Ureter (tissue), 1 donor: ENCODE results near the gene KCNMB2. TPM values are rescaled to one million over a fixed set of nuclear protein-coding genes. Genes with fewer than 3 reads are reported as not detected.

ENCODE experiments used
- DNase-seq: peaks from one replicate; pipeline ENCODE4 v3.0.0-alpha.2; 2020; ENCODE audit warnings: low spot score
- total RNA-seq: library from RNA; stranded (reverse); gene quantifications from one replicate; pipeline ENCODE4 v1.2.4, GENCODE V29; 2023
- donor health status: DM: yes; HTN: yes; CAD: no.

KCNMB2 gene
- total RNA-seq, 1 donor from 2014 or later = not detected

GRCh38 chr3:178646186-178646862 lies 110.1 kb downstream of the KCNMB2 start:
- DNase-seq = no peak

- no peak for DNase-seq
These were observed 119.3 kb downstream of the KCNMB2 start for GRCh38 chr3:178655488-178655887.

- DNase-seq = no peak
These were observed 122.6 kb downstream of the KCNMB2 start for GRCh38 chr3:178658694-178659325.

GRCh38 chr3:178663201-178663934 lies 127.1 kb downstream of the KCNMB2 start:
- DNase-seq = no peak

GRCh38 chr3:178665747-178666146 lies 129.5 kb downstream of the KCNMB2 start:
- no peak for DNase-seq

- DNase-seq = no peak
These were observed 132.9 kb downstream of the KCNMB2 start for GRCh38 chr3:178669022-178669601.

GRCh38 chr3:178669758-178670157 lies 133.5 kb downstream of the KCNMB2 start:
- DNase-seq = no peak

GRCh38 chr3:178671377-178671776 lies 135.1 kb downstream of the KCNMB2 start:
- DNase-seq = no peak

GRCh38 chr3:178671791-178672190 lies 135.6 kb downstream of the KCNMB2 start:
- DNase-seq = no peak

- DNase-seq = no peak
These were observed 136.0 kb downstream of the KCNMB2 start for GRCh38 chr3:178672275-178672674.

GRCh38 chr3:178673529-178673928 lies 137.3 kb downstream of the KCNMB2 start:
- DNase-seq = no peak

GRCh38 chr3:178676077-178676476 lies 139.8 kb downstream of the KCNMB2 start:
- DNase-seq = no peak

GRCh38 chr3:178676942-178677790 lies 140.9 kb downstream of the KCNMB2 start:
- DNase-seq = no peak

- DNase-seq = no peak
These were observed 141.7 kb downstream of the KCNMB2 start for GRCh38 chr3:178677961-178678360.

GRCh38 chr3:178680037-178680436 lies 143.8 kb downstream of the KCNMB2 start:
- DNase-seq = no peak

- no peak for DNase-seq
These were observed 144.3 kb downstream of the KCNMB2 start for GRCh38 chr3:178680489-178680888.

GRCh38 chr3:178684881-178685590 lies 148.8 kb downstream of the KCNMB2 start:
- DNase-seq = no peak

- no peak for DNase-seq
These were observed 149.3 kb downstream of the KCNMB2 start for GRCh38 chr3:178685591-178685906.

GRCh38 chr3:178686826-178687225 lies 150.6 kb downstream of the KCNMB2 start:
- DNase-seq = no peak

- DNase-seq = no peak
These were observed 154.3 kb downstream of the KCNMB2 start for GRCh38 chr3:178690571-178690970.

- no peak for DNase-seq
These were observed 163.1 kb downstream of the KCNMB2 start for GRCh38 chr3:178699364-178699763.
